Fibroblast of gingiva (primary cell): ENCODE data around the gene POLR2I.
"Not testable (repeated sequence)": the region's sequence is repeated elsewhere in the genome, so short reads cannot be mapped to it uniquely, and the experiment has no call there.

Experiments
- DNase-seq: peaks from one replicate; pipeline ENCODE4 v3.0.0-alpha.2; 2011; ENCODE audit warnings: low read depth

POLR2I gene

DNA sequence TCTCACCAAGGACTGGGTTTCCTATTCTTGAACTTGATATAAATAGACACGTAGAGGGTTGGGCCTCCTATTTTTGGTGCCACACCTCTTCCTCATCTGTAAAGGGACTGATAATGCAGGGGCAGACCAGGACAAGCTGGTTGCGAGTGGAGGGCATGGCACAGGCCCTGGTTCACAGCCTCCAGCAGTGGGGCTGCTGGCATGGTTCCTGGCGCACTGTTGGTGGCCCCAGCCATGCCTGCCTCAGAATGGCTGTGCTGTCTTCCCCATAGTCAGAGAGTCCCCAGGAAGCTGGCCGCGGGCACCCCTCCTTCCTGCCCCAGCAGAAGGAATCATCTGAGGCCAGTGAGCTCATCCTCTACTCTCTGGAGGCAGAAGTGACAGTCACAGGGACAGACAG lies 14.2 kb downstream of the POLR2I start:
- DNase-seq = no peak

DNA sequence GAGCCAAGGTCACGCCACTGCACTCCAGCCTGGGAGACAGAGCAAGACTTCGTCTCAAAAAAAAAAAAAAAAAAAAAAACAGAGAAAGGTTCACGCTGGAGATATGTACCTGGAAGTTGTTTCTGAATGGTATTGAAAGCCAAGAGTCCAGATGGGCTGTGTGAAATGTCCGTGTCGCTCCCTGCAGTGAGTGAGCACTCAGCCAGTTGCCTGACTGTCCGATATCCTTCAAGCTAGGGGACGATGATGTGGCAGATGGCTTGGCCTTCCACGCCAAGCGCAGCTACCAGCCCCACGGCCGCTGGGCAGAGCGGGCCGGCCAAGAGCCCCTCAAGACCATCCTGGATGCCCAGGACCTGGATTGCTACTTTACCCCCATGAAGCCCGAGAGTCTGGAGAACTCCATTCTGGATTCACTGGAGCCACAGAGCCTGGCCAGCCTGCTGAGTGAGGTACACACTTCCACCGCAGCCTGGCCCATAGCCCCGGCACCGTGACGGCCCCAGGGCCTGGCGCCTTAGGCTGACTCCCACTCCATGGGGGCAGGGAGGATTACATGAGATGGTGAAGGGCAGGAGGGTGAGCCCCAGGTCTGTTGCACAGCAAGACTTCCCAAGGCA lies 15.4 kb downstream of the POLR2I start:
- DNase-seq = no peak

DNA sequence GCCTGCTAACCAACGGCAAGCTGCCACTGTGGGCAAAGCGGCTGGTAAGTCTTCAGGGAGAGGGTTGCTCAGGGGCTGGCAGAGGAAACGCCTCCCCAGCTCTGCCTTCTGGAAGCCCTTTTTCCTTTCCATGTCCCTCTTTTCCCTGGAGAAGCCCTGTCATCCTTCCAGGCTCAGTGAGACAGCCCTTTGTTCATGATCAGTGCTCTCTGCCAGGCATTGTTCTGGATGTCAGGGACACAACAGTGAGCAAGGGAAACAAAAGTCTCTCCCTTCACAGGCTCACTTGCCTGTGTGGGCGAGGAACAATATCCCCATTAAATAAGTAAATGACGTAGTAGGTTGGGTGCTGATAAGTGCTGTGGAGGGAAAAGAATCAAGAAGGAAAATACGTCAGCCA lies 17.6 kb downstream of the POLR2I start:
- DNase-seq = no peak

DNA sequence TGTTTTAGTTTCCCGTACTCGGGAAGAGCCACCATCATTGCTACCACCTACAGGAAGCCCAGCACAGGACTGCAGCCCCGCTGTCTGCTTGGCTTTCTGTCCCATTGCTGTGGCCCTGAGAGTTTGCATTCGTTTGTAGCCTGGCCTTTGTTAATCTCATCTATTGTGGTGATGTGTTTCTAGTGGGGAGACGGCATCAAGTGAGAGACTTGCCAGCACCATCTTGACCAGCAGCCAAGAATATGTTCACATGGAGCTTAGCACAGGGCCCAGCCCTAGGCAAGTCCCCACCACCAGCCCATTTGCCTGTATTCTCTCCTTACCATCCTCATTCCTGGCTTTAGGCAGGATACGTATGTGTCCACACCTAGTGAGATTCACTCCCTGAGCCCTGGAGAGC lies 21.0 kb downstream of the POLR2I start:
- no peak for DNase-seq

DNA sequence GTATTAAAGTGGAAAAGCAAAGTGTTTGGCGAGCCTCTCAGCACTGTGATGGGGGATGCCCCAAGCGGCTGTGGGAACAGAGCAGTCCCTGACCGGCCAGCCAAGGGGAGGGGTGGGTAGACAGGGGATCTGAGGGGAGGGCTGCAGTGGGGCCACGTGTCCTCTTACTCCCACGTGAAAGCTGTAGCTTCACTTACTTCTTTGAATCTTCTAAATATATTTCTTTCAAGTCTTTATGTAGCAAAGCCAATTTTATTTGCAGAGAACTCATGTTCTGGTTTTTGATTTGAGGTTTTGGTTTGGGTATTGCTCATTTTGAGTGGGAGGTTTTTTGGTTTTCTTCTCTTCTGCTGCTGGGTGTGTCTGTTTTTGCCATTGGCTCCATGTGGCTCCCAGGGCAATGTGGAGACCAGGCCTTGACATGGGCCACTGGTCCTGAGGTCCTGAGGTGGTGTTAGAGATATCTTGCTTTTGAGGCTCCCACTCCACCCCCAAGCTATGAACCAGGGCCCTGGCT lies 21.5 kb downstream of the POLR2I start:
- DNase-seq = no peak

DNA sequence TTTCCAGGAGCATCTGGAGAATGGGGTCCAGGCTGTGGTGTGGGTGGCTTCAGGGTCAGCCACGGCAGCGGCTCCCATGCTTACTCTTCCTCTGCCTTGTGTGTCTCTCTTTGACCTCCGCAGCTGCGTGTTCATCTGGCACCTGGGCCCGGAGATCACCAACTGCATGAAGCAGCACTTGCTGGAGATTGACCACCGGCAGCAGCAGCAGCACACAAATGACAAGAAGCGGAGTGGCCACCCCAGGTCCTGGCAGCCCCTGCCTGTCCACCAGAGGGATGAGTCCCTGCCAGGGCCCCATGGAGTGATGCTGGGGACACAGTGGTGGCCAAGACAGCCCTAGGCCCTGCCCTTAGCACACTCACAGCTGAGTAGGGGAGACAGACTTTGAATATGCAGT lies 22.1 kb downstream of the POLR2I start:
- no peak for DNase-seq

DNA sequence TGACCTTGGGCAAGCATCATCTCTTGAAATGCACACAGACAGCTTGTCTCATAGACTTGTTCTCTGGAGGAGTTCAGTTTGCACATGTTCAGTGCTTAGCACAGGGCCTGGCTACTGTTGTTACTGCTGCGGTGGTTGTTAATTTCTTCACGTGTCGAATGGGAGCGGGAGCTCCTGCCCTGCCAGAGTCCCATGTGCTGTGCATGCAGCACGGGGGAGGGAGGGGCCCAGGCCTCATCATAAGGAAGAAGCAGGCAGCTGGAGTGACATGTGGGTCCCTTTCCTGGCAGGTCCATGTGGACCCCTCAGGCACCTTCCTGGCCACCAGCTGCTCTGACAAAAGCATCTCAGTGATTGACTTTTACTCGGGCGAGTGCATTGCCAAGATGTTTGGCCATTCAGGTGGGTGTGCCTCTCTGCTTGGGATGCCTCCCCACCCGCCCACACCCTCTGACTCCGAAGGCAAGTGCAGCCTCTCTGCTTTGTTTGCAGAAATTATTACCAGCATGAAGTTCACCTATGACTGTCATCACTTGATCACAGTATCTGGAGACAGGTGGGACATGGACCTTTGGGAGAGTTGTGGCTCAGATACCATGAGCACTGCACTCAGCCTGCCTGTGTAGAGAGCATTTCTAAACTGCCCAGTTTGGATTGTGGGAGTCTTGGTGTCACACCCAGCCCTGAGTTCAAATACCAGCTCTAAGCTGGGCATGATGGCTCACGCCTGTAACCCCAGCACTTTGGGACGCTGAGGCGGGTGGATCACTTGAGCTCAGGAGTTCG lies 23.6 kb downstream of the POLR2I start:
- no peak for DNase-seq

DNA sequence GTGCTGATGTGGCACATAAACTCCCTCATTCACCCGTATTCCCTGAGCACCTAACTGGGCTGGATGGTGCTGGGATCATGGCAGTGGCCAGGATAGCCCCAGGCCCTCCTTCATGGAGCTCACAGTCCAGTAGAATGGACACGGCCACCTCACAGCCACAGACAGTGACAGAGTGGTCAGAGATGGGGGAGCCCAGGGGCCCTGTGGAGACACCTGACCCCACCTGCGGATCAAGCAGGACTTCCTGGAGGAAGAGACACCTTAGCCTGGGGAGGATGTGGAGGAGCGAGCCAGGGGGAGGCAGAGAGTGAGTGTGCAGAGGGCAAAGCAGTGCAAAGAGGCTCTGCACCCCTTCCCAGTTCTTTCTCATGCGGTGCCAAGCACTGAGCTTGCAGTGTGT lies 24.8 kb downstream of the POLR2I start:
- DNase-seq = no peak

DNA sequence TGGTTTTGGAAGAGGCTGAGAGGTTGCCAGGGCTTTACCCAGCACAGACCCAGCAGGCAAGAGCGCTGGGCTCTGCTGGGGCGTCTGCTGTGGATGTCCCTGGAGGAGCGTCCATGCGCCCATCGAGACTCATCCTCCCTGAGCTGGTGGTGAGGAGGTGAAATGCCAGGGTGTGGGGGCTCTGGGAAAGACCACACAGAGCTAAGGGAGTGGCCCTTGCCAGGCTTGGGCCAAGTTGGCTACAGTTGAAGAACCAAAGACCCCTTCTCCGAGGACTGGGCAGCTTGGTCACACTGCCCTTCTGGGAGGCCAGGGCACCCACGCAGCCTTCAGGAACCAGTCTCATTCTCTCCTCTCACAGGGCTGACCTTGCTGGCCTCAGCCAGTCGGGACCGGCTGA lies 28.3 kb downstream of the POLR2I start:
- DNase-seq = no peak

DNA sequence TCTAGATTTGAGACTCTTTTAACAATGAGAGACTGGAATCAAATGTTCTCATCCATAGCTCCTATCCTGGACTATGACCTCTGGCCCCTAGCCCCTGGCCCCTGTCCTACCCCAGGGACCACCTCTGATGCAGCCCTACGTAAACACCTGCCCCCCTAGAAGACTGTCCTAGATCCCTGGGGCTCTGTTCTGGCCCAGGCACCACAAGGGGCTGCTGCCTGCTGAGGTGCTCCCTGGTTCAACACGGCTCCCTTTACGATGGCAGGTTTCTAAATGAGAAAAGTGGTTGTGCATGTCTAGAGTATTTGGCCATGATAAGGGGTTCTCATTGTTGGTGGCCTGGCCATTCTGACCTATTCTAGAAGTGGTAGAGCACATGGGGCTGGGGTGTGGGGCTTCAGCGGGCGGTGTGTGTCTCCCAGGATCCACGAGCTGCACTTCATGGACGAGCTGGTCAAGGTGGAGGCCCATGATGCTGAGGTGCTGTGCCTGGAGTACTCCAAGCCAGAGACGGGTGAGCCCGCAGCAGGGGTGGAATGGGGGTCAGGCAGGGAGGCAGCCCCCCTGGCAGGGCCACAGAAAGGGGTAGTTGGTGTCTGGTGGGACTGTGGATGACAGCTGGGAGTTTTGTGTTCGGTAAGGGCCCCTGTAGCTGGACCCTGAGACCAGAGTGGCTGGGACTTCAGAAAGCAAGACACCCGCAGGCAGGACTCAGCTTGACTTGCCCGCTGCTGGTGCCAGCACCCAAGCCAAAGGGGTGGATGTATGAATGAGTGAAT lies 30.3 kb downstream of the POLR2I start:
- DNase-seq = no peak

DNA sequence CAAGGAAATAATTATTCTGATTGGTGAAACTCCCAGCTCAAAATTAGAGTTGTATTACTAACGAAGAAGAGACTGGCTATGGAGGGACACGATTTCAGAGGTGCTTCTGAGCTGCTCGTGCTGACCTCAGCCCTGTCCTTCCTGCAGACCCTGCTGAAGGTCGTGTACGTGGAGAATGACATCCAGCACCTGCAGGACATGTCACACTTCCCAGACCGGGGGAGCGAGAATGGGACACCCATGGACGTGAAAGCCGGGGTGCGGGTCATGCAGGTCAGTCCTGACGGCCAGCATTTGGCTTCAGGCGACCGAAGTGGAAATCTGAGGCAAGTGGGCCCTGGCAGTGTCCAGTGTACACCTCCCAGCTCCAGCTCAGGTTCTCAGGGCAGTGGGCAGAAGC lies 31.8 kb downstream of the POLR2I start:
- no peak for DNase-seq

DNA sequence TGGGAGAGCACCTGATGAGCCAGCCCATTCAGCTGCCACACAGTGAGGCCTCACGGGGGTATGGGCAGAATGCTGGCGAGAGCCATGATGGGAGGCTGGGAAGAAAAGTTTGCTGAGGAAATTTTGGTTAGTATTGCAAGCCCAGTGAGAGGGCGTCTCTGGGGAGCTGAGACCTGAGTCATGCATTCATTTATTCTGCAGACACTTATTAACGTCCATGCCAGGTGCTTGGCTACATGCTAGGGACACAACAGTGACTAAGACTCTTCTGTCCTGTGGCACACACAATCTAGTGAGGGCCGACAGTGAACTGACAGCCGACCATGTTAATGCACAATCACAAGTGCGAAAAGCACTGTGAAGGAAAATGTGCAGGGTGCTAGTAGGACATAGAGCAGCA lies 32.8 kb downstream of the POLR2I start:
- peak; percentile 10 for DNase-seq

DNA sequence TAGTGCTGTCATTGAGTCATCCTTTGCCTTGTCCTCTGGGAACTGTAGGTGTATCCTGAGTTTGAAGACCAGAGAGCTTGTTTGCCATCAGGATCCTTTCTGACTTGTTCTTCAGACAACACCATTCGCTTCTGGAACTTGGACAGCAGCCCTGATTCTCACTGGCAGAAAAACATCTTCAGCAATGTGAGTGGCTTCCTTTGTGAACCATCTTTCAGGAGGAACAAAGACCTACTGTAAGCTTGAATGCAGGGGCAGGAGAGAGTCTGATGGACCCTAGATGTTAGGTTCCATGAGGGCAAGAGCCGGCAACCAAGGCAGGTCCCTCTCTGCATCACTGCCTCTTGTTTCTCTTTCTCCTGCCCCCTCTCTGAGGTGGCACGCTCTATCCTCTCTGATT lies 33.3 kb downstream of the POLR2I start:
- no peak for DNase-seq

DNA sequence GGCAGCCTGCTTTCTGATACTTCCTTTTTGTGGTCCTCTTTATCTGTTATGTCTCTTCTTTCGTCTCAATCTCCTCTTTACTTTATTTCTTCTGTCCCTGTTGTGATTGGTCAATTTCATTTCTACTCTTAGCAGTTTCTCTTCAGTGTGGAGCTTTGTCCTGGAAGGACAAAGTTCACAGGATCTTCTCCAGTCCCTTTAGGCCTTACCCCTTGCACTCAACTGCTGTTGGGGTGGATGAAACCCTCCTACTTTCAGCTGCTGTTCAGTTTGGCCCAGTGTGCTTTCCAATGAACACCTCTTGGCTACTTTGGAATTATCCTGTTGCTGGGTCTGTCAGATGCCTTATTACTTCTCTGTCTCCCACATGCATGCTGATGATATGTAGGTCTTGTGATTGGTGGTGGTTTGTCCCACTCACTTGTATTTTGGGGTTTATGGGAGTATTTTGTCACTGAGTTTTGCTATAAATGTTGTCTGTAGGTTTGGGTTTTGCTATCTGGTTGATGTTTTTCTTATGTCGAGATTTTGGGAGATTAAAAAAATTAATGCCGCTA lies 35.2 kb downstream of the POLR2I start:
- no peak for DNase-seq

DNA sequence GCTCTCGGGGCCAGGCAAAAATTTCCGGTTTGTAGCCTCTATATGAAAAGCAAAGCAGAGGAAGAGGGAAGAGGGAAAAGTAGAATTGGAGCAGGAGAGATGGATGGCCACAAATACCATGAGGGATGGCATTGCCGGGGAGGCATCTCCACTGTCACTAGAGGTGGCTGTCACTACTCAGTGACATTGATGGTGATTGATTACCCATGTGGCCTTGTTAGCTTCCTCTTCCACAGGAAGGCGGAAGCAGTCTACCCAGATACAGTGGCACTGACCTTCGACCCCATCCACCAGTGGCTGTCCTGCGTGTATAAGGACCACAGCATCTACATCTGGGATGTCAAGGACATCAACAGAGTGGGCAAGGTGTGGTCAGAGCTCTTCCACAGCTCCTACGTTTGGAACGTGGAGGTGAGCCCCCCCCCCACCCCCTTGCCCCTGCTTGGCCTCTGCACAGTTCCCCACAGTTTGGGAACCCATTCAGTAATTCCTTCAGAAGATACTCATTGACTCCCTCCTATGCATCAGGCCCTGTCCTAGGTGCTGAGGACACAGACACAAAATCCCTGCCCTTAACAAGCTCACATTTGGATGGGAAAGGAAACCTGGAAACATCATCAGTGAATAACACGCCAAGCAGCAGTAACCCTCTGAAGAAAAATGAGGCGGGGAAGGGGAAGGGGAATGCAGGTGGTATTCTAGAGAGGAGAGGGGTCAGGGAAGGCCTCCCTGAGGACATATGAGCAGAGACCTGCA lies 41.4 kb downstream of the POLR2I start:
- no peak for DNase-seq

DNA sequence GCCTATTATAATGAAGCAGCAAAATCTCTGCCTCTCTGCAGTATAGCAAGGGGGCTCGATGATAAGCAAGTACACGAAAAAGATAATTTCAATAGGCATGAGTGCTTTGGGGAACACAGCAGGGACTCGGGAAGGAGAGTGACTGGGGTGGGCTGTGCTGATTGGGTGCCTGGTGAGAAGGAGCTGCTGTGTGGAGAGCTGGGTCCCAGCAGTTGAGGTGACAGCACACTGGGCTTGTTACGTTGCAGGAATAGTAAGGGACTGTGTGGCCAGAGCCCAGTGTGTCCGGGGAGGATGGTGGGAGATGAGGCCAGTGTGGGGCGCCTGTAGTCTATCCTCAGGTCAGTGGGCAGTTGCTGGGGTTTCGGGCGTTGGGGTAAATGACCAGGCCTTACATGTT lies 42.6 kb downstream of the POLR2I start:
- no peak for DNase-seq

DNA sequence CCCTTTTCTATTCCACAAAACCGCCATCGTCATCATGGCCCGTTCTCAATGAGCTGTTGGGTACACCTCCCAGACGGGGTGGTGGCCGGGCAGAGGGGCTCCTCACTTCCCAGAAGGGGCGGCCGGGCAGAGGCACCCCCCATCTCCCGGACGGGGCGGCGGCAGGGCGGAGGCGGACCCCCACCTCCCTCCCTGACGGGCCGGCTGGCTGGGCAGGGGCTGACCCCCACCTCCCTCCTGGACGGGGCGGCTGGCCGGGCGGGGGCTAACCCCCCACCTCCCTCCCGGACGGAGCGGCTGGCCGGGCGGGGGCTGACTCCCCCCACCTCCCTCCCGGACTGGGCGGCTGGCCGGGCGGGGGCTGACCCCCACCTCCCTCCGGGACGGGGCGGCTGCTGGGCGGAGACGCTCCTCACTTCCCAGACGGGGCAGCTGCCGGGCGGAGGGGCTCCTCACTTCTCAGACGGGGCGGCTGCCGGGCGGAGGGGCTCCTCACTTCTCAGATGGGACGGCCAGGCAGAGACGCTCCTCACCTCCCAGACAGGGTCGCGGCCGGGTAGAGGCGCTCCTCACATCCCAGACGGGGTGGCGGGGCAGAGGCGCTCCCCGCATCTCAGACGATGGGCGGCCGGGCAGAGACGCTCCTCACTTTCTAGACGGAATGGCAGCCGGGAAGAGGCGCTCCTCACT lies 45.7 kb downstream of the POLR2I start:
- not testable (repeated sequence) for DNase-seq

DNA sequence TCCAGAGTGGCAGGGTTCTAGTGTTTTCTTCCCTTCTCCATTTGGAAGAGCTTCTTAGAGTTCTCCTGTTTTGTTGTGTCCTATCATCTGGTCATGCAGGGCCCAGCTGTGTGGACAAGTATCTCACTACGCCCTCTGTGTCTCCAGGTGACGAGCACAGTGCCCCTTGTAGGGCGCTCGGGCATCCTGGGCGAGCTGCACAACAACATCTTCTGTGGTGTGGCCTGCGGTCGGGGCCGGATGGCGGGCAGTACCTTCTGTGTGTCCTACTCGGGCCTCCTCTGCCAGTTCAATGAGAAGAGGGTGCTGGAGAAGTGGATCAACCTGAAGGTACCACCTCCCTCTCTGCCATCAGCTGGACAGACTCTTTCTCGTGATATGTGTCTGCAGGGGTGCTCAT lies 47.0 kb downstream of the POLR2I start:
- DNase-seq = no peak

DNA sequence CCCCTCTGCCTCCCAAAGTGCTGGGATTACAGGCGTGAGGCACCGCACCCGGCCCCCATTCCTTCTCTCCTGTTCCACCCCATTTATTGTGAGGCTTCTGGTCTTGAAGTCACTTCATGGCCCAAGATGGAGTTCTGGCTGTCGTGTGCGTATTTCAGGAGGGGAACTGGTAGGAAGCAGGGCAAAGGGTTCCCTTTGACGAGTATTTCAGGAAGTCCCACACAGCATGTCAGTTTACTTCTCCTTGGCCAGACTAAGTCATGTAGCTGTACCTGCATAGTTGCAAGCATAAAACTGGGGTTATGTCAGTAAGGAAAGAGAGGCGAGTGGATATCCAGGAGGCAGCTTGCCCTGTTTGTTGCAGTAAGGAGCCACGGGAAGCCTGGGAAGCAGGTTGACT lies 49.8 kb downstream of the POLR2I start:
- DNase-seq = no peak
